Measurements from ENCODE around the gene HABP4. TPM values are rescaled to one million over a fixed set of nuclear protein-coding genes. Genes with fewer than 3 reads are reported as not detected.

The HABP4 gene
- total RNA-seq, 1 experiment from 2014 or later: 21.0 TPM

DNA sequence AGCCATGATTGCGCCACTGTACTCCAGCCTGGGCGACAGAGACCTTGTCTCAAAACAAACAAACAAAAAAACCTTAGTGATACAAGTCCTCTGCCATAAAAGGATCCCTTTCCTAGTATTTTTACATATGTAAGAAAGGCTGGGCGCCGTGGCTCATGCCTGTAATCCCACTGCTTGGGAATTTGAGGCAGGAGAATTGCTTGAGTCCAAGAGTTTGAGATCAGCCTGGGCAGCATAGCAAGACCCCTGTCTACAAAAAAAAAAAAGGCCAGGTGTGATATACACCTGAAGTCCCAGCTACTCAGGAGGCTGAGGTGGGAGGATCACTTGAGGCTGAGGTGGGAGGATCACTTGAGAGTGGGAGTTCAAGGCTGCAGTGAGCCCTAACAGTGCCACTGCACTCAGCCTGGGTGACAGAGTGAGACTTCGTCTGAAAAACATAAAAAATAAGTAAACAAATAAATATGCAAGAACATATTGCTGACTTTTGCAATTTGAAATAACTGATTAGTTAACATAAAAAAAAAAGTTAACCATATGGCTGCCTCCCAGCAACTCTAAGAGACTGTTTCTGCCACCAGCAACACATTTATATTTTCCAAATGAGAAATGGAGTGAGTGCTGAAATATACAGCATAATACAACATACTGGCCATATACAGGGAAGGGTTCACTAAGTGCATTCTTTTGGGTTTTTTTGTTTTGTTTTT is 38.7 kb upstream of the HABP4 start:
- H2AFZ ChIP-seq (ENCODE audit: low read depth, low read length, poor library complexity, severe bottlenecking): no peak overlapping the region
- H3K27me3 ChIP-seq (ENCODE audit: insufficient read depth, low read length): no peaks in the 10 kb centered on the region
- TF ChIP-seq ELF1 (IDR thresholded peaks at IDR 0.05; ENCODE audit: borderline replicate concordance, low read depth): no peak
- TF ChIP-seq SIN3A (IDR thresholded peaks at IDR 0.05; ENCODE audit: low read depth): no peak
- TF ChIP-seq CBX3 (IDR thresholded peaks at IDR 0.05; ENCODE audit: low read depth): no peak
- TF ChIP-seq, protein P1, sequence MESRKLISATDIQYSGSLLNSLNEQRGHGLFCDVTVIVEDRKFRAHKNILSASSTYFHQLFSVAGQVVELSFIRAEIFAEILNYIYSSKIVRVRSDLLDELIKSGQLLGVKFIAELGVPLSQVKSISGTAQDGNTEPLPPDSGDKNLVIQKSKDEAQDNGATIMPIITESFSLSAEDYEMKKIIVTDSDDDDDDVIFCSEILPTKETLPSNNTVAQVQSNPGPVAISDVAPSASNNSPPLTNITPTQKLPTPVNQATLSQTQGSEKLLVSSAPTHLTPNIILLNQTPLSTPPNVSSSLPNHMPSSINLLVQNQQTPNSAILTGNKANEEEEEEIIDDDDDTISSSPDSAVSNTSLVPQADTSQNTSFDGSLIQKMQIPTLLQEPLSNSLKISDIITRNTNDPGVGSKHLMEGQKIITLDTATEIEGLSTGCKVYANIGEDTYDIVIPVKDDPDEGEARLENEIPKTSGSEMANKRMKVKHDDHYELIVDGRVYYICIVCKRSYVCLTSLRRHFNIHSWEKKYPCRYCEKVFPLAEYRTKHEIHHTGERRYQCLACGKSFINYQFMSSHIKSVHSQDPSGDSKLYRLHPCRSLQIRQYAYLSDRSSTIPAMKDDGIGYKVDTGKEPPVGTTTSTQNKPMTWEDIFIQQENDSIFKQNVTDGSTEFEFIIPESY (IDR thresholded peaks at IDR 0.05; ENCODE audit: extremely low read depth, insufficient replicate concordance, low read length): no peak
- TF ChIP-seq POLR2A (IDR thresholded peaks at IDR 0.05; ENCODE audit: borderline replicate concordance, extremely low read depth, insufficient read depth, insufficient read length): no peak
- TF ChIP-seq ZNF274 (IDR thresholded peaks at IDR 0.05; ENCODE audit: low read depth, low read length): no peak
- TF ChIP-seq EGR1 (IDR thresholded peaks at IDR 0.05; ENCODE audit: low read depth): no peak
- TF ChIP-seq TCF7L2 (IDR thresholded peaks at IDR 0.05; ENCODE audit: borderline replicate concordance, extremely low read depth, insufficient read depth, insufficient read length): no peak
- no peak for TF ChIP-seq MAX (IDR thresholded peaks at IDR 0.05)
- TF ChIP-seq FOSL1 (IDR thresholded peaks at IDR 0.05; ENCODE audit: low read depth): no peak
- no peak for TF ChIP-seq ZFX (IDR thresholded peaks at IDR 0.05)
- no peak for TF ChIP-seq SRF (IDR thresholded peaks at IDR 0.05; ENCODE audit: low read depth)
- no peak for TF ChIP-seq ATF3 (IDR thresholded peaks at IDR 0.05)
- no peak for TF ChIP-seq YY1 (IDR thresholded peaks at IDR 0.05; ENCODE audit: extremely low read depth, insufficient replicate concordance, low read depth, low read length)
- TF ChIP-seq, protein P2, sequence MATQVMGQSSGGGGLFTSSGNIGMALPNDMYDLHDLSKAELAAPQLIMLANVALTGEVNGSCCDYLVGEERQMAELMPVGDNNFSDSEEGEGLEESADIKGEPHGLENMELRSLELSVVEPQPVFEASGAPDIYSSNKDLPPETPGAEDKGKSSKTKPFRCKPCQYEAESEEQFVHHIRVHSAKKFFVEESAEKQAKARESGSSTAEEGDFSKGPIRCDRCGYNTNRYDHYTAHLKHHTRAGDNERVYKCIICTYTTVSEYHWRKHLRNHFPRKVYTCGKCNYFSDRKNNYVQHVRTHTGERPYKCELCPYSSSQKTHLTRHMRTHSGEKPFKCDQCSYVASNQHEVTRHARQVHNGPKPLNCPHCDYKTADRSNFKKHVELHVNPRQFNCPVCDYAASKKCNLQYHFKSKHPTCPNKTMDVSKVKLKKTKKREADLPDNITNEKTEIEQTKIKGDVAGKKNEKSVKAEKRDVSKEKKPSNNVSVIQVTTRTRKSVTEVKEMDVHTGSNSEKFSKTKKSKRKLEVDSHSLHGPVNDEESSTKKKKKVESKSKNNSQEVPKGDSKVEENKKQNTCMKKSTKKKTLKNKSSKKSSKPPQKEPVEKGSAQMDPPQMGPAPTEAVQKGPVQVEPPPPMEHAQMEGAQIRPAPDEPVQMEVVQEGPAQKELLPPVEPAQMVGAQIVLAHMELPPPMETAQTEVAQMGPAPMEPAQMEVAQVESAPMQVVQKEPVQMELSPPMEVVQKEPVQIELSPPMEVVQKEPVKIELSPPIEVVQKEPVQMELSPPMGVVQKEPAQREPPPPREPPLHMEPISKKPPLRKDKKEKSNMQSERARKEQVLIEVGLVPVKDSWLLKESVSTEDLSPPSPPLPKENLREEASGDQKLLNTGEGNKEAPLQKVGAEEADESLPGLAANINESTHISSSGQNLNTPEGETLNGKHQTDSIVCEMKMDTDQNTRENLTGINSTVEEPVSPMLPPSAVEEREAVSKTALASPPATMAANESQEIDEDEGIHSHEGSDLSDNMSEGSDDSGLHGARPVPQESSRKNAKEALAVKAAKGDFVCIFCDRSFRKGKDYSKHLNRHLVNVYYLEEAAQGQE (IDR thresholded peaks at IDR 0.05; ENCODE audit: low read depth): no peak
- TF ChIP-seq EZH2phosphoT487 (IDR thresholded peaks at IDR 0.05; ENCODE audit: borderline replicate concordance): no peak
- TF ChIP-seq JUND (IDR thresholded peaks at IDR 0.05): no peak
- no peak for TF ChIP-seq RAD21 (IDR thresholded peaks at IDR 0.05; ENCODE audit: low read depth)
- TF ChIP-seq, protein P3, sequence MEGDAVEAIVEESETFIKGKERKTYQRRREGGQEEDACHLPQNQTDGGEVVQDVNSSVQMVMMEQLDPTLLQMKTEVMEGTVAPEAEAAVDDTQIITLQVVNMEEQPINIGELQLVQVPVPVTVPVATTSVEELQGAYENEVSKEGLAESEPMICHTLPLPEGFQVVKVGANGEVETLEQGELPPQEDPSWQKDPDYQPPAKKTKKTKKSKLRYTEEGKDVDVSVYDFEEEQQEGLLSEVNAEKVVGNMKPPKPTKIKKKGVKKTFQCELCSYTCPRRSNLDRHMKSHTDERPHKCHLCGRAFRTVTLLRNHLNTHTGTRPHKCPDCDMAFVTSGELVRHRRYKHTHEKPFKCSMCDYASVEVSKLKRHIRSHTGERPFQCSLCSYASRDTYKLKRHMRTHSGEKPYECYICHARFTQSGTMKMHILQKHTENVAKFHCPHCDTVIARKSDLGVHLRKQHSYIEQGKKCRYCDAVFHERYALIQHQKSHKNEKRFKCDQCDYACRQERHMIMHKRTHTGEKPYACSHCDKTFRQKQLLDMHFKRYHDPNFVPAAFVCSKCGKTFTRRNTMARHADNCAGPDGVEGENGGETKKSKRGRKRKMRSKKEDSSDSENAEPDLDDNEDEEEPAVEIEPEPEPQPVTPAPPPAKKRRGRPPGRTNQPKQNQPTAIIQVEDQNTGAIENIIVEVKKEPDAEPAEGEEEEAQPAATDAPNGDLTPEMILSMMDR (IDR thresholded peaks at IDR 0.05 in 2 of 3, conservative IDR thresholded peaks at IDR 0.05 in 1 of 3; ENCODE audit: borderline replicate concordance in 1 of 3, insufficient read depth in 1 of 3, low read depth in 2 of 3, low read length in 2 of 3): no peak
- ChIA-PET RAD21 (ENCODE audit: low non-redundant PET in 1 of 2, low total read pairs in 2 of 2, uncharacterized antibody in 2 of 2, unreplicated experiment in 2 of 2) (no interaction called here), POLR2A (no interaction called here), CTCF (no interaction called here)
- H3K79me2 ChIP-seq (ENCODE audit: insufficient read depth, low read length): peaks cover 89% of the 10 kb centered on the region
- no peaks in the 10 kb centered on the region for H3K9me3 ChIP-seq (ENCODE audit: control insufficient read depth in 1 of 2, insufficient read depth in 1 of 2, low read depth in 1 of 2, low read length in 2 of 2)
- intact Hi-C loops (cut with micrococcal nuclease): loop anchor here (10.0 kb wide), 1 partner anchor 444 kb away; the partner anchor contains the start of gene ZNF782
- no peak overlapping the region for H3K4me2 ChIP-seq (ENCODE audit: low read length)
- no peak overlapping the region for H3K27ac ChIP-seq (ENCODE audit: low read depth, low read length)
- H3K9me2 ChIP-seq (ENCODE audit: insufficient read depth): no peaks in the 10 kb centered on the region
- no peak for ATAC-seq
- no peak overlapping the region for H3K9ac ChIP-seq (ENCODE audit: low read length)
- peaks cover 7% of the 10 kb centered on the region; the same call in 1 of the 2 replicates for H4K20me1 ChIP-seq (ENCODE audit: insufficient read depth)
- DNase-seq (ENCODE audit: low read depth, low spot score): no peak
- peaks cover under 1 to 4% of the 10 kb centered on the region in 2 experiments; a peak in 2 of 4 replicates for H3K4me1 ChIP-seq (ENCODE audit: control insufficient read depth in 1 of 2, insufficient read depth in 2 of 2, low read length in 2 of 2)
- H3K4me3 ChIP-seq (replicated peaks in 1 of 2; ENCODE audit: low read depth in 1 of 2, low read length in 2 of 2): no peak overlapping the region
- H3K36me3 ChIP-seq (ENCODE audit: control insufficient read depth in 1 of 2, insufficient read depth in 2 of 2, low read length in 2 of 2): no peaks in the 10 kb centered on the region; a peak in 1 of 4 replicates
- no TSS peak for BruUV-seq (replicated peaks)

All from HCT116 (cell line).